HUES6 (cell line): ENCODE results near the gene NAGA.
"Not testable (repeated sequence)": the region's sequence is repeated elsewhere in the genome, so short reads cannot be mapped to it uniquely, and the experiment has no call there.

ENCODE experiments used
- H3K27ac ChIP-seq: 2 replicates; pipeline ENCODE4 v1.7.0; 2013; ENCODE audit warnings: low read depth, mild to moderate bottlenecking, low read length, inconsistent platforms
- H3K27me3 ChIP-seq: 2 replicates; pipeline ENCODE4 v1.6.1; 2013; ENCODE audit warnings: low read length; ENCODE audit not compliant: control insufficient read depth, insufficient read depth
- H3K36me3 ChIP-seq: 2 replicates; pipeline ENCODE4 v1.6.1; 2013; ENCODE audit warnings: low read length; ENCODE audit not compliant: control insufficient read depth, insufficient read depth
- H3K4me1 ChIP-seq: 2 replicates; pipeline ENCODE4 v1.6.1; 2013; ENCODE audit warnings: low read length; ENCODE audit not compliant: control insufficient read depth, insufficient read depth
- H3K4me3 ChIP-seq: 2 replicates; pipeline ENCODE4 v1.5.1; 2013; ENCODE audit warnings: low read depth, low read length
- H3K9ac ChIP-seq: one replicate; pipeline ENCODE4 v1.6.1; 2013; ENCODE audit warnings: mild to moderate bottlenecking, low read length
- H3K9me3 ChIP-seq: 2 replicates; pipeline ENCODE4 v1.6.1; 2013; ENCODE audit warnings: low read depth, low read length; ENCODE audit not compliant: control insufficient read depth, insufficient read depth

NAGA gene

DNA sequence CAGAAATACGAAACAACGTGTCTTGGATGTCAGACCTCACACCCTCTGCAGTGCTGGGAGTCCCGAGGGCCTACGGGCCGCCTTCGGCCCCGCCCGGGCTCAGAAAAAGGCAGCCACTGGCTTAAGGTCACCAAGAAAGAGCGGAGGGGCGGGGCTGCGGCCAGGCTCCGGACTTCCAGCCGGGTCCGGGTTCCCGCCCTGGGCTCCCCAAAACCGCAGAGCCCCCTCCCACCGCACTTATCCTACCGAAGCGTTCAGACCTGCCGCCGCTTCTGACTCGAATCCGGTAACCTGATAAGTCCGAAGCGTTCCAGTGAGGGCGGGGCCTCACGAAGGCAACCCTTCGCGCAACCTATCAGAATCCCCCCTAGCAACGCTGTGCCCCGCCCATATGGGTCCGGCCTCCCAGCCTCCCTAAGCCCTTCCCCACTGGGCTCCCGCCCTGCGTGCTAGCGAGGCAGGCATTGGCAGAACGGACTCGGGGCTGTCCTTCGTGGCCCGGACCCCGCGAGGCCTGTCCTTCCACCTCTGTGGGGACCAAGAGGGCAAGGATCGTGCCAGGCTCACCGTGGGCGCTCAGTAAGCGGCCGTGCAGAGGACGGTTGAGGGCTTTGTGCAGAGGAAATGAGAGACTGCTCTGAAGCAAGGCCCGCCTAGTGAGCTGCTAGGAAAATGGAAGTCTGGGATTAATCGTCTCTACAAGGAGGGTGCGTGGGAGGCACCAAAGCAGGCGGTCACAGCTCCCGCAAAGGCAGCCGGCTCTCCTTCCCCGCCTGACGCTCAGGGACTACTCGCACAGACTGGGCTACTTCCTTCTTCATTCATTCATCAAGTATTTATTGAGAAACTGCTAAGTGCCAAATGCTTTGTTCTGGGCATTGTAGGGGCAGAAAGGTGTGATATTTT, at the start of gene NAGA:
Gene NAGA (minus strand): TSS at position 296 of the 906 bp plus-strand sequence. CDS start 515 bp downstream, outside the sequence.
- Histone ChIP-seq H3K36me3 (peaks cover 24% of the 10 kb centered on the region), H3K27me3 (no peaks in the 10 kb centered on the region; the same call in 1 of the 2 replicates), H3K9me3 (no peaks in the 10 kb centered on the region), H3K27ac (no peak within 1 kb of the TSS), H3K9ac (peak within 1 kb of the TSS; percentile 61), H3K4me3 (peak within 1 kb of the TSS; percentile 54), H3K4me1 (peaks cover 44% of the 10 kb centered on the region)

DNA sequence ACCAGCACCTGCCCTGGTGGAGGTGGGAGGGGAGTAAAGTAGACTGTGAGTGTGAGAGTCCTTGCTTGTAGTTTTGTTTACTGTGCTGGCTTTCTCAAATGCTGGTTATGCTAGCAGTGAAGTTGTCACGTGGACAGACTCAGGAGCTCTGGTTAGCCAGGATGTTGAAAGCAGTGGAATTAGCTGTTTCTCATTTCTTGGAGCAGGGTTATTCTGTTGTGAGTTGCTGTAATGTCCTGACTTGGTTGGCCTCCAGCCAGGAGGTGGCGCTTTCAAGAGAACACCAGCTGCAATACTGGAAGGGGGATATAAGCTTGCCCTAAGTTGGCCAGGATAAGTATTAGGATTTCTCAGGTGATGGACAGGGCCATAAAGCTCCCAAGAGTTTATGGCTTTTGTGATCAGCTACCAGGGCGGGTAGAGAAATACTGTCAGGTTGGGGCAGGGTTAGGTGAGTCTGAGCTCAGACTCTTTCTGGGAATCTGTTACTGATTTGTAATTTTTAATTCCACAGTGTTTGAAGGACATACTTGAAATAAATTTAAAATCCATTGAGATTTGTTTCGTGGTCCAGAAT, 46.3 kb upstream of the NAGA start:
- Histone ChIP-seq H3K9me3 (peaks cover 25% of the 10 kb centered on the region), H3K9ac (no peak overlapping the region), H3K4me1 (peaks cover 11% of the 10 kb centered on the region; the same call in 1 of the 2 replicates), H3K27me3 (no peaks in the 10 kb centered on the region; the same call in 1 of the 2 replicates), H3K36me3 (no peaks in the 10 kb centered on the region), H3K27ac (no peak overlapping the region), H3K4me3 (no peak overlapping the region)

DNA sequence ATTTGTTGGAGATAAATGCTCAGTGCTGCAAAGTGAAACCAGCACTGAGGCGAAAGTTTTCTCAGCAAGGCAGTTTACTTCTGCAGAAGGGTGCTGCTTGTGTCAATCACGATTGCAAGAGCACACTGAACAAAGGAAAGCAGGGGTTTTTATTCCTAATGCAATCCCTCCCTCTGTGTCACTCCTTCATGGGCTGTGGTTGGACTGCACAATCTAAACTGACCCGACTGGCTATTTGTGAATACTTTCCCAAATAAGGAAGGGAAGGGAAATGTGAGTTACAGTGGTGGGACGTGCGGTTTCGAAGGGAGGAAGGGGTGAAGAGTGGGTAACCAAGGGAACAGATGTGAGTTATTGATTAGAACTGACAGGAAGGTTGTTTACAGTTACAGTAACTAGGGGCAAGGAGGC, 44.8 kb upstream of the NAGA start:
- not testable (repeated sequence) for H3K27ac ChIP-seq, H3K36me3 ChIP-seq, H3K27me3 ChIP-seq, H3K9ac ChIP-seq, H3K4me3 ChIP-seq
- H3K9me3 ChIP-seq: peaks cover 25% of the 10 kb centered on the region
- H3K4me1 ChIP-seq: peaks cover 12% of the 10 kb centered on the region; the same call in 1 of the 2 replicates

DNA sequence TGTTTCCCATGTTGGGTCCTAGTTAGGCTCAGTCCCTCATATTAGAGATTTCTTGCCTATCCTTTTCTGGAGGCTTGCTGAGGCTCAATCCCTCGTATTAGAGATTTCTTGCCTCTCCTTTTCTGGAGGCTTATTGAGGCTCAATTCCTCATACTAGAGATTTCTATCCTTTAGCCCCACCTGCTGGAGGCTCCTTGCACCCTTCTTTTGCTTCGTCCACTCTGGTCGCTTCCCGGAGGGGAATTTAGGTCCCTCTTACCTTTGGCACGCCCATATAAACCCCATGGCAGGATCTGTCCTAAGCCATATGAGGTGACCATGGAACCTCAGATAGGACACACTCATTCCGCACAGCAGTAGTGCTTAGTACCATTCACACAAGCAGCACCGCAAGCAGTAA, 44.1 kb upstream of the NAGA start:
- no peak overlapping the region for H3K4me3 ChIP-seq
- H3K27ac ChIP-seq: no peak overlapping the region

DNA sequence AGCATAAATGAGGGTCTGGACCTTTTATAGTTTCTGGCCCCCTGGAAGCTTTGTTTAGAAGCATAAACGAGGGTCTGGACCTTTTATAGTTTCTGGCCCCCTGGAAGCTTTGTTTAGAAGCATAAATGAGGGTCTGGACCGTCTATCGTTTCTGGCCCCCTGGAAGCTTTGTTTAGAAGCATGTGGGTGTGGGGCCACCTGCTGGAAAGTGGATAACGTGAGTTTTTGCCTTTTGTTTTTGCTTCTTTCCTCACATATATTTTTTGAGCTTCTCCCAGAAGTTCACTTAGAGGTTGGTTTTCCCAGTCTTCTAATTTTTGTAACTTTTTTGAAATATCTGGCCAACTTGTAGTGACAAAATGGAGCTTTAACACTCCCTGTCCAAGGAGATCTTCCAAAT, 42.2 kb upstream of the NAGA start:
- Histone ChIP-seq H3K9ac (peak overlapping the region; percentile 49), H3K27ac (peak overlapping the region; percentile 67; the same call in 1 of the 2 replicates), H3K9me3 (peaks cover 25% of the 10 kb centered on the region)
- not testable (repeated sequence) for H3K4me1 ChIP-seq, H3K27me3 ChIP-seq, H3K4me3 ChIP-seq, H3K36me3 ChIP-seq

More for the DNA sequence above, 44.1 kb upstream of the NAGA start:
- no peaks in the 10 kb centered on the region for H3K36me3 ChIP-seq
- H3K27me3 ChIP-seq: no peaks in the 10 kb centered on the region; the same call in 1 of the 2 replicates
- peaks cover 7% of the 10 kb centered on the region; the same call in 1 of the 2 replicates for H3K4me1 ChIP-seq
- H3K9me3 ChIP-seq: peaks cover 25% of the 10 kb centered on the region
- no peak overlapping the region for H3K9ac ChIP-seq

DNA sequence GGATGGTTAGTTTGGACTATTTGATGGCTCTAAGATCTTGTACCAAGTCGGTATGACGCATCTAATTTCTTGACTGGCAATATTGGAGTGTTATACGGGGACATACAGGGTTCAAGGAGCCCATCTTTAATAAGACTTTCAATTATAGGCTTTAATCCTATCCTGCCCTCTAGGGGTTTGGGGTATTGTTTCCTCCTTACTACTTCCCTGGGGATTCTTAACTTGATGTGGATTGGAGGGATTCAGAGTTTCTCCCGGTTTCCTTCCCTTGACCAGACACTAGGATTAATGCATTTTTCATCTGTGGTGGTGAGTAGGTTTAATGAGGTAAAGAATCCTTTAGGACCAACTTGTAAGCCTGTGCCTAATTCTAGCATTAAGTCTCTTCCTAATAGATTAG, 41.2 kb upstream of the NAGA start:
- Histone ChIP-seq H3K4me1 (peaks cover 6% of the 10 kb centered on the region; the same call in 1 of the 2 replicates), H3K9ac (peak overlapping the region; percentile 63), H3K27ac (no peak overlapping the region; the same call in 1 of the 2 replicates), H3K4me3 (no peak overlapping the region), H3K27me3 (no peaks in the 10 kb centered on the region), H3K36me3 (no peaks in the 10 kb centered on the region), H3K9me3 (peaks cover 24% of the 10 kb centered on the region)

DNA sequence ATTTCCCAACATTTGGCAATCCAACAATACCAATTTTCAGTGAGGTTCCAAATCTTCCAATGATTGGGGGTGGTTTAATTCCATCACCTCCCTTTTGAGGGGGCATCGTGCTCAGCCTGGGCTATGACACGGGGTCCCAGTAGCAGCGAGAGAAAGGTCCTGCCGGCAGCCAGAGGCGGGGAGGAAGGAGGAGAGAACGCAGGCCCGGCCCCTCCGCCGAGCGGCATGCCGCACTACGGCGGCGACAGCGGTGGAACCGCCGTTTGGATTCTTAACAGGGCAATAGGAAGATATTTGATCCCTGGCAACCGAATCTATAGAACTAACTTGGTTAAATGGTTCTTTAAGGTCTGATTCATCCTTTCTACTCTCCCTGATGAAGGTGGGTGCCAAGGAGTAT, 38.2 kb upstream of the NAGA start:
- Histone ChIP-seq H3K9ac (no peak overlapping the region), H3K27ac (no peak overlapping the region), H3K9me3 (peaks cover 22% of the 10 kb centered on the region; the same call in 1 of the 2 replicates), H3K36me3 (no peaks in the 10 kb centered on the region), H3K4me3 (no peak overlapping the region), H3K27me3 (no peaks in the 10 kb centered on the region), H3K4me1 (peaks cover 6% of the 10 kb centered on the region; the same call in 1 of the 2 replicates)

DNA sequence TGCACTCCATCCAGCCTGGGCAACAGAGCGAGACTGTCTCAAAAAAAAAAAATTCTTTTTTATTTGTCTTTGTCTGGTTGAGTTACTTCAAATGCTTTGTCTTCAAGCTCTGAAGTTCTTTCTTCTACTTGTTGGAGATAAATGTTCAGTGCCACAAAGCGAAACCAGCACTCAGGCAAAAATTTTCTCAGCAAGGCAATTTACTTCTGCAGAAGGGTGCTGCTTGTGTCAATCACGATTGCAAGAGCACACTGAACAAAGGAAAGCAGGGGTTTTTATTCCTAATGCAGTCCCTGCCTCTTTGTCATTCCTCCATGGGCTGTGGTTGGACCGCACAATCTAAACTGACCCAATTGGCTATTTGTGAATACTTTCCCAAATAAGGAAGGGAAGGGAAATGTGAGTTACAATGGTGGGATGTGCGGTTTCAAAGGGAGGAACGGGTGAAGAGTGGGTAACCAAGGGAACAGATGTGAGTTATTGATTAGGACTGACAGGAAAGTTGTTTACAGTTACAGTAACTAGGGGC, 33.8 kb upstream of the NAGA start:
- peaks cover 33% of the 10 kb centered on the region for H3K9me3 ChIP-seq
- not testable (repeated sequence) for H3K27me3 ChIP-seq, H3K27ac ChIP-seq, H3K4me3 ChIP-seq, H3K4me1 ChIP-seq, H3K36me3 ChIP-seq, H3K9ac ChIP-seq

DNA sequence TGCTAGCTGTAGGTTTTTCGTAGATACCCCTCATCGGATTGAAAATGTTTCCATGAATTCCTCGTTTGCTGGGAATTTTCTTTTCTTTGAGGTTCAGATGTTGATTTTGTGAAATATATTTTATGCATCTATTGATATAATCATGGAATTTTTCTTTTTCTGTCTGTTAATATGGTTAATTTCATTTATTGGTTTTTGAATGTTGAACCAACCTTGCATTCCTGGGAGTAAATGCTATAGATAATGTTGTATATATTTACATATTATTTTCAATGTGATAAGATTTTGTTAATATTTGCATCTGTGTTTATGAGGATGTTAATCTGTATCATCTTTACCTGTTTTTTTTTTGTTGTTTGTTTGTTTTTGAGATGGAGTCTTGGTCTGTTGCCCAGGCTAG, 30.6 kb upstream of the NAGA start:
- H3K9ac ChIP-seq: no peak overlapping the region
- H3K27ac ChIP-seq: no peak overlapping the region
- no peaks in the 10 kb centered on the region for H3K27me3 ChIP-seq
- H3K9me3 ChIP-seq: peaks cover 41% of the 10 kb centered on the region
- H3K4me1 ChIP-seq: no peaks in the 10 kb centered on the region
- no peak overlapping the region for H3K4me3 ChIP-seq
- H3K36me3 ChIP-seq: no peaks in the 10 kb centered on the region

DNA sequence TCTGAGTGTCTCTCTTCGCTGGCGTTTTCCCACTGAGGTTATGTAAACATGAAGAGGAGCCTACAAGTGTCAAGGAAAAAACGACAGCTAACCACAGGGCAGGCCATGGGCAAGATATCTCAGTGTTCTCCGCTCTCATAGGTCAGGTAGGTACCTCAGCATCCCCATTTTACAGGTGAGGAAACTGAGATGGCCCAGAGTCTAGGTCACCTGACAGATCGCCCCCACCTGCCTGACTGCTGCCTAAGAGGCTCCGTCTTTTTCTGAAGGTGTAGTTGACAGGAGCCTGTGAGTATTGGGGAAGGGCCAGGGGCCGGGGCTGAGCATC, 20.8 kb upstream of the NAGA start:
- peak overlapping the region; percentile 44; the same call in 1 of the 2 replicates for H3K27ac ChIP-seq

More for the DNA sequence above, 20.8 kb upstream of the NAGA start:
- H3K36me3 ChIP-seq: peaks cover 18% of the 10 kb centered on the region
- H3K9ac ChIP-seq: peak overlapping the region; percentile 69
- H3K27me3 ChIP-seq: no peaks in the 10 kb centered on the region
- peaks cover 9% of the 10 kb centered on the region for H3K9me3 ChIP-seq
- 0 out of 2 replicates have a peak, but pooled peaks cover 3% of the 10 kb centered on the region for H3K4me1 ChIP-seq
- H3K4me3 ChIP-seq: peak overlapping the region; percentile 65
